ENCODE measurements around the gene TAF4.

DNA sequence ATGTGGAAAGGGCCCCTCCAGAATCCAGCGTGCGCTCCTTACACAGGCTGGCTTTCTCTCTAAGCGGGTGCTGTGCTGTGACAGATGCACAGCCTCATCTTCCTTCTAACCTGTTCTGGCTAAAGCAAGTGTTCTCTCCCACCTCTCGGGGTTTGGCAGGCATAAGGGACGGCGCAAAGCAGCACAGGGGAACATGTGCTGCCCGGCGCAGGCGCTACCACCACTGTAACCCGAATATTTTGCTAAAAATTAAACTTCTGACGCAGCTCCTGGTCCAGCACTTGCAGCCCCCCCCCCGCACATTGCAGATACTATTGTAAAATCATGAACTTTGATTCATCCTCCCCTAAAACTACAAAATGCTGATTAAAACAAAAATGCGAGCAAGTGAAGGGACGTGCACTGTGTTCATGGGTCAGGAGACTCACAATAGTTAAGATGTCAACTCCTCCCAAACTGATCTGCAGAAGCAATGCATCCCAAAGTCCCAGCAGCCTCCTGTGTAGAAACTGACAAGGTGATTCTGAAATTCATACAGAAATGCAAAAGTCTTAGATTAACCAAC, 43.0 kb downstream of the TAF4 start:
- TF ChIP-seq POLR2A (IDR thresholded peaks at IDR 0.05; ENCODE audit: low read length): no peak
- no peak for TF ChIP-seq GATA1 (IDR thresholded peaks at IDR 0.05; ENCODE audit: low read depth, low read length)
